PC-9 (cell line): Measurements from ENCODE around the gene DDAH1.

Experiments
- EZH2 ChIP-seq: fragments of 200-600 bp; sonication (generic); IDR thresholded peaks from 2 replicates; pipeline ENCODE4 v1.8.0; 2017; ENCODE audit warnings: antibody characterized with exemption, low read depth
- TF ChIP-seq, protein P1 (sequence below): fragments of 200-600 bp; sonication (generic); conservative IDR thresholded peaks from 2 replicates; pipeline ENCODE4 v1.6.1; 2017; ENCODE audit warnings: mixed run types, antibody characterized with exemption, mild to moderate bottlenecking, moderate library complexity

DNA sequence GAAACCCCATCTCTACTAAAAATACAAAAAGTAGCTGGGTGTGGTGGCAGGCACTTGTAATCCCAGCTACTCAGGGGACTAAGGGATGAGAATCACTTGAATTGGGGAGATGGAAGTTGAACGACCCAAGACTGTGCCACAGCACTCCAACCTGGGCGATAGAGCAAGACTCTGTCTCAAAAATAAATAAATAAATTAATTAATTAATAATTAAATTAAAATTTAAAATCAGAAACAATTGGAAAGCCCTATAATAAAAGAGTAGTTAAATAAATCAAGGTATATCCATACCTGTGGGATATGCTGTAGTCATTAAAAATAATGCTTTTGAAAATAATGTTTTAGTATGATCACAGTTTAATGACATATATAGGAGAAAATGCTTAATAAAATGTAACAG lies 15.6 kb upstream of the DDAH1 start:
- TF ChIP-seq, protein P1, sequence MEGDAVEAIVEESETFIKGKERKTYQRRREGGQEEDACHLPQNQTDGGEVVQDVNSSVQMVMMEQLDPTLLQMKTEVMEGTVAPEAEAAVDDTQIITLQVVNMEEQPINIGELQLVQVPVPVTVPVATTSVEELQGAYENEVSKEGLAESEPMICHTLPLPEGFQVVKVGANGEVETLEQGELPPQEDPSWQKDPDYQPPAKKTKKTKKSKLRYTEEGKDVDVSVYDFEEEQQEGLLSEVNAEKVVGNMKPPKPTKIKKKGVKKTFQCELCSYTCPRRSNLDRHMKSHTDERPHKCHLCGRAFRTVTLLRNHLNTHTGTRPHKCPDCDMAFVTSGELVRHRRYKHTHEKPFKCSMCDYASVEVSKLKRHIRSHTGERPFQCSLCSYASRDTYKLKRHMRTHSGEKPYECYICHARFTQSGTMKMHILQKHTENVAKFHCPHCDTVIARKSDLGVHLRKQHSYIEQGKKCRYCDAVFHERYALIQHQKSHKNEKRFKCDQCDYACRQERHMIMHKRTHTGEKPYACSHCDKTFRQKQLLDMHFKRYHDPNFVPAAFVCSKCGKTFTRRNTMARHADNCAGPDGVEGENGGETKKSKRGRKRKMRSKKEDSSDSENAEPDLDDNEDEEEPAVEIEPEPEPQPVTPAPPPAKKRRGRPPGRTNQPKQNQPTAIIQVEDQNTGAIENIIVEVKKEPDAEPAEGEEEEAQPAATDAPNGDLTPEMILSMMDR, result no peak
- TF ChIP-seq EZH2, result no peak
